Mammary epithelial cell (primary cell): Measurements from ENCODE around the gene SLC9A9.

Experiments used
- EZH2 ChIP-seq: IDR thresholded peaks from 2 replicates; pipeline ENCODE4 v1.6.1; 2012; ENCODE audit warnings: low read length, inconsistent platforms, borderline replicate concordance
- TF ChIP-seq, protein P1 (sequence below), 2 donors: IDR thresholded peaks in 1 of 2; conservative IDR thresholded peaks in 1 of 2; 2 replicates each; pipeline ENCODE4 v1.5.1; 2011 to 2012; ENCODE audit warnings: inconsistent platforms in 2 of 2, low read length in 2 of 2, mild to moderate bottlenecking in 2 of 2, control low read depth in 1 of 2, low read depth in 1 of 2; ENCODE audit not compliant: insufficient read depth in 1 of 2; ENCODE audit errors: extremely low read depth in 1 of 2

DNA sequence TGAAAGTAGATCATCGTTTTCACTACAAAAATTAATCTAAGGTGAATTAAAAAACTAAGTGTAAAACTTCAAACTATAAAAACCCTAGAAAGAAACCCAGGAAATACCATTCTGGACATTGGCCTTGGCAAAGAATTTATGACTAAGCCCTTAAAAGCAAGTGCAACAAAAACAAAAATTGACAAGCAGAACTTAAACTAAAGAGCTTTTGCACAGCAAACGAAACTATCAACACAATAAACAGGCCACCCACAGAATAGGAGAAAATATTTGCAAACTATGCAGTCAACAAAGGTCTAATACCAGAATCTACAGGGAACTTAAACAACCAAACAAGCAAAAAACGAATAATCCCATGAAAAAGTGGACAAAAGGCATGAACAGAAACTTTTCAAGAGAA is 426.7 kb downstream of the SLC9A9 start:
- TF ChIP-seq, protein P1, sequence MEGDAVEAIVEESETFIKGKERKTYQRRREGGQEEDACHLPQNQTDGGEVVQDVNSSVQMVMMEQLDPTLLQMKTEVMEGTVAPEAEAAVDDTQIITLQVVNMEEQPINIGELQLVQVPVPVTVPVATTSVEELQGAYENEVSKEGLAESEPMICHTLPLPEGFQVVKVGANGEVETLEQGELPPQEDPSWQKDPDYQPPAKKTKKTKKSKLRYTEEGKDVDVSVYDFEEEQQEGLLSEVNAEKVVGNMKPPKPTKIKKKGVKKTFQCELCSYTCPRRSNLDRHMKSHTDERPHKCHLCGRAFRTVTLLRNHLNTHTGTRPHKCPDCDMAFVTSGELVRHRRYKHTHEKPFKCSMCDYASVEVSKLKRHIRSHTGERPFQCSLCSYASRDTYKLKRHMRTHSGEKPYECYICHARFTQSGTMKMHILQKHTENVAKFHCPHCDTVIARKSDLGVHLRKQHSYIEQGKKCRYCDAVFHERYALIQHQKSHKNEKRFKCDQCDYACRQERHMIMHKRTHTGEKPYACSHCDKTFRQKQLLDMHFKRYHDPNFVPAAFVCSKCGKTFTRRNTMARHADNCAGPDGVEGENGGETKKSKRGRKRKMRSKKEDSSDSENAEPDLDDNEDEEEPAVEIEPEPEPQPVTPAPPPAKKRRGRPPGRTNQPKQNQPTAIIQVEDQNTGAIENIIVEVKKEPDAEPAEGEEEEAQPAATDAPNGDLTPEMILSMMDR (conservative IDR thresholded peaks at IDR 0.05 in 1 of 2, IDR thresholded peaks at IDR 0.05 in 1 of 2; ENCODE audit: extremely low read depth in 1 of 2, insufficient read depth in 1 of 2, low read depth in 1 of 2, low read length in 2 of 2), result no peak
- no peak for TF ChIP-seq EZH2
